ENCODE measurements around the gene ZNF653. TPM values are rescaled to one million over a fixed set of nuclear protein-coding genes. Genes with fewer than 3 reads are reported as not detected.

ZNF653 gene
- total and polyA plus RNA-seq, 2 of the 8 experiments (the other 6 are each of a cell fraction or from before 2014, with no cell fraction given), result 7.0 to 7.9 TPM

GRCh38 chr19:11534538-11534937, 28.9 kb upstream of the ZNF653 start:
- Histone ChIP-seq H2AFZ (ENCODE audit: low read length) (no peak overlapping the region), H2BK5ac (ENCODE audit: low read depth, low read length) (no peak overlapping the region), H3K14ac (ENCODE audit: insufficient read length) (no peak overlapping the region), H4K5ac (ENCODE audit: insufficient read length, low read depth, low read length) (no peak overlapping the region), H2BK20ac (ENCODE audit: low read length) (no peak overlapping the region), H2BK15ac (ENCODE audit: low read length) (no peak overlapping the region), H3K27ac (ENCODE audit: low read depth, low read length) (no peak overlapping the region), H2BK120ac (replicated peaks; ENCODE audit: low read depth, low read length) (no peak overlapping the region), H3K4me1 (replicated peaks in 1 of 4; ENCODE audit: control insufficient read depth in 3 of 4, insufficient read depth in 4 of 4, low read length in 3 of 4) (peaks cover 0 to 15% (median 10%) of the 10 kb centered on the region in 4 experiments; a peak in 6 of 7 replicates), H4K8ac (ENCODE audit: extremely low read depth, insufficient read depth, low read length) (no peak overlapping the region), H3K27me3 (replicated peaks in 1 of 4; ENCODE audit: control insufficient read depth in 3 of 4, extremely low read depth in 1 of 4, insufficient read depth in 3 of 4, low read length in 3 of 4) (no peaks in the 10 kb centered on the region; a peak in 1 of 7 replicates), H3K79me1 (ENCODE audit: low read depth, low read length) (no peaks in the 10 kb centered on the region), H4K91ac (replicated peaks; ENCODE audit: insufficient read length, low read length) (no peak overlapping the region), H3K36me3 (ENCODE audit: control insufficient read depth in 2 of 4, insufficient read depth in 4 of 4, low read length in 3 of 4) (no peaks in the 10 kb centered on the region), H3K79me2 (ENCODE audit: control insufficient read depth in 1 of 2, insufficient read depth in 2 of 2, low read length in 2 of 2) (no peaks in the 10 kb centered on the region), H2BK12ac (ENCODE audit: low read depth, low read length) (no peak overlapping the region), H3K18ac (ENCODE audit: extremely low read depth, low read length) (no peak overlapping the region), H3K4me3 (ENCODE audit: extremely low read depth in 1 of 4, insufficient read depth in 2 of 4, low read depth in 3 of 4, low read length in 4 of 4) (no peak overlapping the region), H3K4me2 (ENCODE audit: insufficient read depth in 1 of 2, low read depth in 2 of 2, low read length in 2 of 2) (no peak overlapping the region), H3K23me2 (ENCODE audit: low read depth, low read length) (peaks cover 6% of the 10 kb centered on the region; the same call in 1 of the 2 replicates), H3K9me3 (ENCODE audit: insufficient read depth in 2 of 2, low read depth in 1 of 2, low read length in 1 of 2) (no peaks in the 10 kb centered on the region), H4K20me1 (replicated peaks in 1 of 2; ENCODE audit: control insufficient read depth in 1 of 2, insufficient read depth in 2 of 2, low read length in 2 of 2) (no peaks in the 10 kb centered on the region), H3K23ac (ENCODE audit: insufficient read length) (no peak overlapping the region), H3K9ac (replicated peaks in 1 of 4; ENCODE audit: extremely low read depth in 1 of 4, low read depth in 3 of 4, low read length in 3 of 4) (no peak overlapping the region), H3K4ac (replicated peaks; ENCODE audit: insufficient read length, low read depth, low read length) (no peak overlapping the region), H3K56ac (replicated peaks; ENCODE audit: insufficient read length, low read depth, low read length) (no peak overlapping the region), H2AK5ac (ENCODE audit: low read depth, low read length) (no peak overlapping the region)
- 69% methylated on average over 1 of the region's 1 CpG; no CpG with 5 or more reads in 1 of the 2 experiments for WGBS, 2 experiments (ENCODE audit: extremely low coverage in 1 of 2, insufficient coverage in 1 of 2, insufficient read length in 1 of 2, insufficient replicate concordance in 2 of 2, low coverage in 1 of 2, low lambda C conversion rate in 2 of 2, missing lambda C conversion rate in 1 of 2)
- ChIA-PET POLR2A (ENCODE audit: partially characterized antibody) (interaction anchor here (0.6 to 1.2 kb wide), 2 partner anchors 12 to 166 kb away, joined by 3 to 5 read pairs; no protein-coding TSS in a partner anchor), CTCF (ENCODE audit: partially characterized antibody) (interaction anchor here (1.2 kb wide), 1 partner anchor 16 kb away, joined by 5 read pairs; no protein-coding TSS in a partner anchor)
- FAIRE-seq (no peak), DNase-seq (ENCODE audit: low read depth in 1 of 2, low spot score in 2 of 2) (no peak)
- TF ChIP-seq SP4 (IDR thresholded peaks at IDR 0.05; ENCODE audit: low read length) (no peak), JUN (IDR thresholded peaks at IDR 0.05; ENCODE audit: low read depth, low read length) (no peak), CHD2 (IDR thresholded peaks at IDR 0.05; ENCODE audit: low read length) (no peak), JUND (IDR thresholded peaks at IDR 0.05; ENCODE audit: low read length) (no peak), SP2 (IDR thresholded peaks at IDR 0.05; ENCODE audit: low read length) (no peak), CHD1 (IDR thresholded peaks at IDR 0.05; ENCODE audit: low read depth, low read length) (no peak), GABPA (IDR thresholded peaks at IDR 0.05; ENCODE audit: borderline replicate concordance, insufficient read depth, low read length) (no peak), BCL11A (IDR thresholded peaks at IDR 0.05; ENCODE audit: low read depth in 2 of 2, low read length in 2 of 2) (no peak), KDM5A (IDR thresholded peaks at IDR 0.05; ENCODE audit: low read length) (no peak), TCF12 (IDR thresholded peaks at IDR 0.05; ENCODE audit: low read depth, low read length) (no peak)
- TF ChIP-seq, protein P1, sequence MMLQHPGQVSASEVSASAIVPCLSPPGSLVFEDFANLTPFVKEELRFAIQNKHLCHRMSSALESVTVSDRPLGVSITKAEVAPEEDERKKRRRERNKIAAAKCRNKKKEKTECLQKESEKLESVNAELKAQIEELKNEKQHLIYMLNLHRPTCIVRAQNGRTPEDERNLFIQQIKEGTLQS (IDR thresholded peaks at IDR 0.05; ENCODE audit: insufficient read depth, low read depth, low read length), result no peak
